GM10847 (cell line): ENCODE results near the gene GLDC.

Experiments used
- POLR2A ChIP-seq: IDR thresholded peaks from 2 replicates; pipeline ENCODE4 v1.6.1; 2011; ENCODE audit not compliant: insufficient read length; ENCODE audit errors: extremely low read depth

The GLDC gene

DNA sequence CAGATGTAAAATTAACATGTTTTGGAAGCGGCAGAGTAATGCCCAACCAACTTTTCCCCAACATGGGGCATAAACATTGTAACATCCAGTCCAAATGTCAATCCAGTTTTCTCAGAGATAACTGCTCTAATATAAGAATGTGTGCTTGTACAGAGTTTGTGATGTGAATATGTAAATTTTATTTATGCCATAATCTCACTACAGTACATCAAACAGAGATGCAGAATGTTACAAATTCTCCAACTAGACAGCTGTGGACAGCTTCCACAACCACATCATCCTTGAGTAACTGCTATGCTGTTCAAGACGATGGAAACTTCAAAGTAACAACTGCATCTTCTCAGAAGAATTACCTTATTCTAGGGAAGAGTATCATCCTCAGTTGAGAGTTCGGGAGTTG is 109.9 kb downstream of the GLDC start:
- no peak for TF ChIP-seq POLR2A

DNA sequence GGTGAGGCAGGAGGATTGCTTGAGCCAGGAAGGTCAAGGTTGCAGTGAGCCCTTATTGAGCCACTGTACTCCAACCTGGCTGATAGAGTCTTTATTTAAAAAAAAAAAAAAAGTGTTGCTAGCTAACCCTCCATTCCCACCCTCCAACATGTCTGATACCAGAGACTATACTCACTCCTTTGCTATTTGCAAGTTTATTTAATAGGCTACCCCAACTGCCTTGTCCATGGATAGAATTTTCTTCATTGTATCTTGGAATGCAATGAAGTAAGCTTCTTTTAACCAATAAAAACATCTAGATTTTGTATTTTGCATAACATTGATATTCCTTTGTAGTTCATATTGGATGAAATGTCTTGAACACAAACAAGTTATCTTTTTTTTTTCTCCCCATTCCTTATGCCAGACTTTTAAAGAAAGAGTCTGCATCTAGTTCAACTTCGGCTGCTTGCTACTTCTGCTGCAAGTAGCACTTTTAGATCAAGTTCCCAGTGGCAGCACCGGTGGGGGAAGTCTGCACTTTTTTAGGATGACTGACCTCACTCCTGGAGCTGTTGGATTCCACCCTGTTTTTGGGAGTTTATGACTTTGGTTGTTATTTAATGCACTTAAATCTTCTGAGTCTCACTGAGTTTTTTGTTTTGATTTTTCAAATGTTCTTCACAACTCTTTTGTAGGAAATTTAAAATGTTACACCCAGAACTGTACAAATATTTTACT is 120.0 kb downstream of the GLDC start:
- no peak for TF ChIP-seq POLR2A

DNA sequence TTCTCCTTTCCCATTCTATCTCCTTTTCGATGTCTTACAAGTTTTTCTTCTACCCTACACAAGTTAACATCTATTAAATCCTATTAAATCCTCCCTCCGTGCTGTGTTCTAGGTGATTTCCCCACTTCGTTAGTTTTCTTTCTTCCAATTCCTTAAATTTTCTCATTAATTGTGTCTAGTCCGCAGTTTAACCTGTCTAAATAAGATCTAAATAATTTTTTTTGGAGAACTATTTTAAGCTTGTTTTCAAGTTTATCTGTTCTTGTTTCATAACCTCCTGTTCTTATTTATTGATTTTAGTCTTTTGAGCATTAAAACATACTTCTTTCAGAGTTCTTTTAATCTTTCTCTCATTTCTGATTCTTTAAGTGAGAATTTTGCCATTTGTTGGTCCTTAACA is 123.3 kb downstream of the GLDC start:
- TF ChIP-seq POLR2A, result no peak

DNA sequence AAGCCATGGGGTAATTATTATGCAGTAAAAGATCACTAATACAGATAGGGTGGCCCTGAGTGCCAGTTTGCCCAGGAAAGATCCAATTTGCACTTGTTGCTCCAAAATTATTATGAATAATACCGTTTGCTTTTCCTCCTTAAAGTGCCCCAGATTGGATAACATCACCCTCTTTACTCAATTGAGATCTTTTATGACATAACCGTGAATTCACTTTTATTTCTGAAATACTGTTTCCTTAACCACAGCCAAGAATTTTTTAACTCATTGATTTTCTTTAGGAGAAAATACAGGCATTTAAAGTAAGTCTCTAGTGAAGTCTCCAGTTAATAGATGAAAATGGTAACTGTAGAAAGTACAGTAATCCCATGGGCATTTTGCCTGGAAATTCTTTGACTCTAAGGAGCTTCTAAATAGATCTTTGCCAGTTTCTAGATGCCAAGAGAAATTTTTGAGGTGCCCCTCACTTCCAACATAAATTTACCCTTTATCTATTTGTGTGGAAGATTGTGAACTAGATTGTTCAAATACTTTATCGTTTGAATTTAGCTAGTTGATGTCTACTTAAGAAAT is 133.4 kb downstream of the GLDC start:
- TF ChIP-seq POLR2A, result no peak

DNA sequence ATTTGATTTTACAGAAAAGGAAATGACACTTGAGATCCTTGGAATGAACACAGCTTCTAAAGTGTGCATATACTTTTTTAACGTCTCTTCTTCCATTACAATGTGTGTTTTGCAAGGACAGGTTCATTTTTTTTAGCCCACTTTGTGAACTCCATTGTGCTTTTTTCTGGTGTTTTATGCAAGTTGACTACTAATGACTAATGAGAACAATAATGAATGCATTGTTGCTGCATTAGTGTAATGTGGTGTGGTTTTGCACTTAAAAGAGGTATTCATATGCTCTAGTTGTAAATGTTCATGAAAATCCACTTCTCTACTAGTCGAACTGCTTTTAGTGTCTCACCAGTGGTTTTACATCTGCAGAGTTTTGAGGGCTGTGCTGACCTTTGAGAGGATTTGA is 139.0 kb downstream of the GLDC start:
- no peak for TF ChIP-seq POLR2A

DNA sequence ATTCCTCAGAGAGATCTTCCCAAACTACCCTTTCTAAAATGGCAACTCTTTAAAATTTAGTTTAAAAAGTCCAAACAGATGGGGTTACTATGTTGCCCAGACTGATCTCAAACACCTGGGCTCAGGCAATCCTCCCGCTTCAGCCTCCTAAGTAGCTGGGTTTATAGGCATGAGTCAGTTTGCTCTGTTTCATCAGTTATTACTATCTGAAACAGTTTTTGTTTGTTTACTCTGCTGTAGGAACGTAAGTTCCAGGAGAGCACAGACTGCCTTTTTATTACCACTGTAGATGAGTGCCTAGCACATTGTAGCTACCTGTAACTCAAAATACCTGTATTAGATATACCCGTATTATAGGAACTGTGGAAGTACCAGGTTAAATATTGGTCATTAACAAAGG is 143.1 kb downstream of the GLDC start:
- TF ChIP-seq POLR2A, result no peak

DNA sequence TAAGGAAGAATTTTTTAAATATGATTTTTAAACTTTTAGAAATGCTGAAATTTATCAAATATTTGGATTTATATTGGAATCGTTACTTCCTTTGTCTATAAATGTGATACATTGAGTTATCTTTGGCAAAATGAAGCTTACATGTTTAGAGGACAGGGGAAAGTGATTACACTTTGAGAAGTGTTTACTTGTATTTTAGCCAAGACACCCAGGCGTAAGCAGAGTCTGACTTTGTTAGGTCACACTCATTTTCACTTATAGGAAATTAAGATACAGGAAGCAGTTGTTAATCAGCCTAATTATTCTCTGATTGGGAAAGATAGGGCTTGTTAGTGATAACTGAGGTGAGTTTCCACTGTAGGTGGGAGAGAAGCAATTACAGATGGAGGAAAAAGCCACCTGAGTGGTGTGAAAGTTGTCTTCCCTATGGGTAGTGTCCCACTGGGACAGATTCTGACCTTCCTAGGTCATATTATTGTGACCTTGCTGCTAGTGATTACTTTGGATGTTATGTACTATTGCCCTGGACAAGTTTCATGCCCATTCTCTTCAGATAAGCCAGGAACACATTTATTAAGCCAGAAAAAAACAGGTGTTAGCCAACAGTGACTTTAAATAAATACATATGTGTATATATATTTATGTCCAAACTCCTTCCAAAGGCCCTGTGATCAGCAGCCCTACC is 143.9 kb downstream of the GLDC start:
- TF ChIP-seq POLR2A, result no peak

DNA sequence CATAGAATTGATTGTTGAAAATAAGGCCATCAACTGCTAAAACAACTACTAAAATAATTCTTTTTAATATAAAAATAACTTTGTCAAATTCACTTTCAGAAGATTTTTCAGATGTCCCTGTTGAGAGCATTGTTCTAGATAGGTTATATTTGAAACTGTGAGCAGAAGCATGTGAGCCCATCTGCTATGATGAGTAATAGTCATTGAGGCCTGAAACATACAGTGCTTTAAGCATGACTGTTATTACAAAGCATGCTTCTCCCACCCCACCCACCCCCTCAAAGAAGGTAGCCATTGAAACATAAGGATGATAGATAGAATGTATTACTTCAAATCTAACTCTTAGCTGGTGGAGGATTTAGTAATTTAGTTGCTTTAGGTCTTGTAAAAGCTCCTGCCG is 146.5 kb downstream of the GLDC start:
- no peak for TF ChIP-seq POLR2A

DNA sequence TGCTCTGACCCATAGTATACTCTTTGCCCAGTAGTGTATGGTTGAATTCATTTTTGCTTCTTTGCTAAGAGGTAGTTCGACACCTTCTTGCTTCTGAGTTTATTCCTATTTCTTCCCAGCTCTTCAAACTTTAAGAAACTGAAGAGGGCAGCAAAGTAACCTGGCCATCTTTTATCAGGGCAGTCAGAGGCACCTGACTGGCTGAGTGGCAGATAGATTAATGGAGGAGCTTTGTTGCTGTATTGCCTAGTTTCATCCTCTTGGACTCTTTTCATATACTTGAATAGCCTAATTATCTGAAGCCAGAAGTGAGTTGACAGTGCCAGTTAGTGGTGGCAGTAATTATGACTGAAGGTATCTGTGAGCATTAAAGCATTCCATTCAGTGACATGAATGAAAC is 150.1 kb downstream of the GLDC start:
- TF ChIP-seq POLR2A, result no peak

DNA sequence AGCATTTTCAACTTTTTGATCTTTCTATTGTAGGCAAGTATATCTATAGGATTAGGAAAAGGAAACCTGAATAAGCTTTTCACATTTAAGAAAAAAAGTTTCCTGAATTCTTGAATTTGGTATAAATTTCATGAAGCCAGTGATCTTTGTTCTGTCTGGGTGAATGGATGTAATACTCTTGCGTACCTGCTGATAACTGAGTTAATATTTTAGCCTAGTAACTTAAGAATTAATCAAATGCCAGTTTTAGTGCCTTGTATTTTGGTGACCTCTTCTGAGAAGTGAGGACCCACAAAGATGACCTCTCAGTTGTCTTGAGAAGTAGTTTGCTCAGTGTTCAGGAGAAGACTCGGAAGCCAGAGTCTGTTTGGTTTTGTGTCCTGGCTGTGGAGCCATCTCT is 154.7 kb downstream of the GLDC start:
- TF ChIP-seq POLR2A, result no peak

DNA sequence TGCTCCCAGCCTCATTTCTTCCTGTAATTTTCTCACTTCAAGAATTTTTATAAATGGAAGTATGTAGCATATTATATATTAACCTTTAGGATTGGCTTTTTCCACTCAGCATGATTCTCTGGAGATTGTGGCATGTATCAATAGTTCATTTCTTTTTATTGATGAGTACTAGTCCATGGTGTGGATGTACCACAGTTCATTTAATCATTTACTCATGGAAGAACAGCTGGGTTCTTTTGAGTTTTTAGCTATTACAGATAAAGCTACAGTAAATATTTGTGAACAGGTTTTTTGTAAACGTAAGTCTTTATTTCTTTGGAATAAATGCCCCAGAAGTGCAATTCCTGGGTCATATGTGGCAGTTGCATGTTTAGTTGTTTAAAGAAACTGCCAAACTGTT is 156.4 kb downstream of the GLDC start:
- TF ChIP-seq POLR2A, result no peak

DNA sequence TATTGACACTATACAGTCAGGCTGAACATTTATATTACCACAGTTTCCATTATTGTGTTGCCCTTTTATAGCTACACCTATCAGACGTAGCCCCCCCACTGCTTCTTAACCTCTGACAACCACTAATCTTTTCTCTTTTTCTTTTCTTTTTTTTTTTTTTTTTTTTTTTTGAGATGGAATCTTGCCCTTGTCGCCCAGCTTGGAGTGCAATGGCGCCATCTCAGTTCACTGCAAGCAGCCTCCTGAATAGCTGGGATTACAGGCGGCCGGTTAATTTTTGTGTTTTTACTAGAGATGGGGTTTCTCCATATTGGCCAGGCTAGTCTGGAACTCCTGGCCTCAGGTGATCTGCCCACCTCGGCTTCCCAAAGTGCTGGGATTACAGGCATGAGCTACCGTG is 157.1 kb downstream of the GLDC start:
- no peak for TF ChIP-seq POLR2A

DNA sequence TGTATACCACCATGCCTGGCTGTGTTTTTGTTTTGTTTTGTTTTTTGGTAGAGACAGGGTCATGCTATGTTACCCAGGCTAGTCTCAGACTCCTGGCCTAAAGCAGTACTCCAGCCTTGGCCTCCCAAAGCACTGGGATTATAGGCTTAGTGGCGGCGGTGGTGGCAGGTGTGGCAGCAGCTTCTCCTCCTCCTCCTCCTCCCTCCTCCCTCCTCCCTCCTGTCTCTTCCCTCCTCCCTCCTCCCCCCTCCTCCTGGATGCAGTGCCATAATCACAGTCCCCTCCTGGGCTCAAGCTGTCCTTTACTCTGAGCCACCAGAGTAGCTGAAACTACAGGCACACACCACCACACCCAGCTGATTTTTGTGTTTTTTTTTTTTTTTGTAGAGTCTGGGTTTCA is 161.3 kb downstream of the GLDC start:
- no peak for TF ChIP-seq POLR2A
